HUES48 (cell line): Measurements from ENCODE around the gene FGF5.
"Not testable (repeated sequence)": the region's sequence is repeated elsewhere in the genome, so short reads cannot be mapped to it uniquely, and the experiment has no call there.

Source experiments
- H3K27ac ChIP-seq: one replicate; pipeline ENCODE4 v1.7.0; 2013; ENCODE audit warnings: low read depth, low read length, inconsistent platforms
- H3K27me3 ChIP-seq: 2 replicates; pipeline ENCODE4 v1.6.1; 2013; ENCODE audit warnings: mild to moderate bottlenecking, low read length; ENCODE audit not compliant: control insufficient read depth, insufficient read depth
- H3K36me3 ChIP-seq: 2 replicates; pipeline ENCODE4 v1.6.1; 2013; ENCODE audit warnings: low read length; ENCODE audit not compliant: control insufficient read depth, insufficient read depth
- H3K4me1 ChIP-seq: 2 replicates; pipeline ENCODE4 v1.6.1; 2013; ENCODE audit warnings: mild to moderate bottlenecking, low read length; ENCODE audit not compliant: control insufficient read depth, insufficient read depth
- H3K4me3 ChIP-seq: 2 replicates; pipeline ENCODE4 v1.5.1; 2013; ENCODE audit warnings: mild to moderate bottlenecking, low read depth, low read length
- H3K9ac ChIP-seq: 2 replicates; pipeline ENCODE4 v1.6.1; 2013; ENCODE audit warnings: mild to moderate bottlenecking, low read depth, low read length, moderate library complexity
- H3K9me3 ChIP-seq: 2 replicates; pipeline ENCODE4 v1.6.1; 2013; ENCODE audit warnings: low read length; ENCODE audit not compliant: control insufficient read depth, insufficient read depth

FGF5 gene

DNA sequence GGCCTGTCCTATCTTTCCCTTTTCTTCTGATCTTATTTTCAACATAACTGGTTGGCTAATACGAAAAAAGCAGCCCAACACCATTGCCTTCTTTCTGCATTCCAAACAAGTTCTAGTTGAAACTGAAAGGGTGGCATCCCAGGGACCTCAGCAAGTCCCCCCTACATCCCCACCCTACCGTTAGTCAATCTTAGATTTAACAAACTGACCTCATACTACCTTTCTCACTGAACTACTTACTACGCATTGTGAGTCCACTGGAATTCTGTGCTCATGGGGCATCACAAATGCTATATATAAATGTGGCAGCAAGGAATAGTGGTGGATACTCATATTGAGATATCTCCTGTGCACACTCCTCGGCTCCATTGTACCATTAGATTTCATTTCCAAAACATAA is 33.1 kb upstream of the FGF5 start:
- H3K36me3 ChIP-seq = no peaks in the 10 kb centered on the region
- H3K9ac ChIP-seq = no peak overlapping the region
- no peaks in the 10 kb centered on the region for H3K9me3 ChIP-seq
- no peak overlapping the region for H3K4me3 ChIP-seq
- H3K27ac ChIP-seq = no peak overlapping the region
- H3K4me1 ChIP-seq = no peaks in the 10 kb centered on the region
- no peaks in the 10 kb centered on the region for H3K27me3 ChIP-seq

- H3K36me3 ChIP-seq = no peaks in the 10 kb centered on the region
- H3K9ac ChIP-seq = no peak overlapping the region
- no peaks in the 10 kb centered on the region for H3K4me1 ChIP-seq
- no peak overlapping the region for H3K27ac ChIP-seq
- no peaks in the 10 kb centered on the region for H3K9me3 ChIP-seq
- no peak overlapping the region for H3K4me3 ChIP-seq
- no peaks in the 10 kb centered on the region; the same call in 1 of the 2 replicates for H3K27me3 ChIP-seq
These were observed 31.0 kb upstream of the FGF5 start for GRCh38 chr4:80235451-80235850.

GRCh38 chr4:80237992-80238391 is 28.5 kb upstream of the FGF5 start:
- no peaks in the 10 kb centered on the region for H3K36me3 ChIP-seq
- H3K9ac ChIP-seq = no peak overlapping the region
- no peaks in the 10 kb centered on the region for H3K9me3 ChIP-seq
- no peak overlapping the region for H3K27ac ChIP-seq
- no peaks in the 10 kb centered on the region for H3K4me1 ChIP-seq
- no peak overlapping the region for H3K4me3 ChIP-seq
- no peaks in the 10 kb centered on the region; the same call in 1 of the 2 replicates for H3K27me3 ChIP-seq

DNA sequence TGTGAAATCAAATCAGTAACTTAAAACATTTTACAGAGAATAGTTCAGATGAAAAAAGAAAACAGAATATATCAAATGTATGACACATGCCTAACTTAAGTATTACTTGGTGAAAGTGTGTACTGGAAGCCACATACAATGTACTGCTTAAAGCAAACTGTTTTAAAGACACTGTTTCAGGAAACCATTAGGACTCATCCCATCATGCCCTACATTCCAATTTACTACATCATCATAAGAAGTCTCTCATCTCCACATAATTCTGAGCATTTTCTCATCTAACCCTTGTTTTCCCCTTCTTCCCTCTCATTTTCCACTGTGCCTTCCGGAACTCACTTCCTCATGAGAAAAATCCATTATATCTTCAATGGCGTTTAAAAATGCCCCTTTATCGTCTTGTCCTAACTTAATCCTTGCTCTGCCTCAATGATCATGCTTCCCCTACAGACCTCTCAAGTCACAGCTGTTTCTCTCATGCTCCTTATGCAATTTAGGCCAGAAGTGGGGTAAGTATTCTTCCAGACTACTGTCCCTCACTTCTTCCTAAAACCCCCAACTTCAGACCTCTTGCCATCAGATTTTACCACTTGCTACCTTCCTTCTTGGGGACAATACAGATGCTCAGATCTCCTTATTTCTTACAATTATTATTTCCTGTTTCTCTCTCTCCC is 26.8 kb upstream of the FGF5 start:
- Histone ChIP-seq H3K4me3 (no peak overlapping the region), H3K9me3 (no peaks in the 10 kb centered on the region), H3K27me3 (no peaks in the 10 kb centered on the region; the same call in none of the 2 replicates), H3K4me1 (no peaks in the 10 kb centered on the region), H3K27ac (no peak overlapping the region), H3K36me3 (no peaks in the 10 kb centered on the region), H3K9ac (no peak overlapping the region)

GRCh38 chr4:80240976-80241375 is 25.5 kb upstream of the FGF5 start:
- Histone ChIP-seq H3K36me3 (no peaks in the 10 kb centered on the region), H3K27ac (no peak overlapping the region), H3K9me3 (no peaks in the 10 kb centered on the region), H3K4me1 (no peaks in the 10 kb centered on the region), H3K27me3 (no peaks in the 10 kb centered on the region; the same call in none of the 2 replicates), H3K9ac (no peak overlapping the region), H3K4me3 (no peak overlapping the region)

GRCh38 chr4:80243274-80244018 is 23.0 kb upstream of the FGF5 start:
- Histone ChIP-seq H3K4me1 (no peaks in the 10 kb centered on the region), H3K9me3 (no peaks in the 10 kb centered on the region), H3K27me3 (no peaks in the 10 kb centered on the region; the same call in none of the 2 replicates), H3K9ac (no peak overlapping the region), H3K27ac (no peak overlapping the region), H3K4me3 (no peak overlapping the region), H3K36me3 (no peaks in the 10 kb centered on the region)

DNA sequence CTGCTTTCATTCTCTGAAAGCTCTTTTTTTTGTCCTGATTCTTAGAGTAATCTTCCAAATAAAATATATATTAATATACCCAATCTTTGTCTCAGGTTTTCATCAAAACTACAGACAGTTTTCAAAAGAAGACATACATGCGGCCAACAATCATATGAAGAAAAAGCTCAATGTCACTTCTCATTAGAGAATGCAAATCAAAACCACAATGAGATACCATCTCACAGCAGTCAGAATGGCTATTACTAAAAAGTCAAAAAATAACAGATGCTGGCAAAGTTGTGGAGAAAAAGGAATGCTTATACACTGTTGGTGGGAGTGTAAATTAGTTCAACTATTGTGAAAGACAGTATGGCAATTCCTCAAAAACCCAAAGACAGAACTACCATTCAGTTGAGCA is 19.0 kb upstream of the FGF5 start:
- H3K27ac ChIP-seq, H3K27me3 ChIP-seq, H3K4me1 ChIP-seq, H3K9ac ChIP-seq, H3K9me3 ChIP-seq, H3K4me3 ChIP-seq, H3K36me3 ChIP-seq: not testable (repeated sequence)

DNA sequence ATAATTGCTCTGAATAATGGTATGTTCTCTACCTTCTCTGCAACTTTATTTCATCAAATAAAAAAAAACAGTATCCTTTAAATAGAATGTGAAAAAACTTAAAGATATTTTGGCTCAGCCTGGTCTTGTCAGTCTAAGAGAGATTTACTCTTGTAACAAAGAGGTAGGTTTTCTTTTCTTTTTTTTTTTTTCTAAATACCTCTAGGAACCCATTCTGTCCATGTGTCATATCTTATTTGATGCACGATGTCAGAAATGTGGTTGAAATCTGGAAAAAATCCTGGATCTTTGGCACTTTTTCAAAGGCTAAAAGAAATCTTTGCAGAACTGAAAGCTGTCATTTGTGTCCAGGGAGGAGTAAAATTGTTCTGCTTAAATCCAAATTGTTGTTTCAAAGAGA is 17.3 kb upstream of the FGF5 start:
- Histone ChIP-seq H3K4me3 (no peak overlapping the region), H3K9me3 (no peaks in the 10 kb centered on the region), H3K4me1 (no peaks in the 10 kb centered on the region), H3K27ac (no peak overlapping the region), H3K27me3 (no peaks in the 10 kb centered on the region), H3K36me3 (no peaks in the 10 kb centered on the region), H3K9ac (no peak overlapping the region)

DNA sequence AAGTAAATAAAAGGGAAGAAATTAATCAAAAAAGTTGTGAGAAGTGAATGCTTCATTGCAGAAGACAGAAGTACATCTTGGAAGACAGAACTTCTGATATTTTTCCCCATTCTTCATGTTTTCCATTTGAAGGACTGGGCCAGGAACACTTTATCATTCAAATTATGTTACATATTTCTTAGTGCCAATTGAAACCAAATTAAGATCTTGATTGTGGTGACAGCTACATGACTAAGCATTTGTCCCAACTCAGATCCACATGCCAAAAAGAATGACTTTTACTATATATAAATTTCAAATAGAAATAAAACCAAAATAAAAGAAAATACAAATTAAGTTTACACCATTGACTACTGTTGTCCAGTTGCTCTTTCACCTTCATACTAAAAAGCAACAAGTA is 14.0 kb upstream of the FGF5 start:
- Histone ChIP-seq H3K4me1 (no peaks in the 10 kb centered on the region), H3K4me3 (no peak overlapping the region), H3K9me3 (no peaks in the 10 kb centered on the region), H3K27ac (no peak overlapping the region), H3K36me3 (no peaks in the 10 kb centered on the region), H3K27me3 (peaks cover 10% of the 10 kb centered on the region), H3K9ac (no peak overlapping the region)

GRCh38 chr4:80252953-80253352 is 13.5 kb upstream of the FGF5 start:
- no peak overlapping the region for H3K27ac ChIP-seq

DNA sequence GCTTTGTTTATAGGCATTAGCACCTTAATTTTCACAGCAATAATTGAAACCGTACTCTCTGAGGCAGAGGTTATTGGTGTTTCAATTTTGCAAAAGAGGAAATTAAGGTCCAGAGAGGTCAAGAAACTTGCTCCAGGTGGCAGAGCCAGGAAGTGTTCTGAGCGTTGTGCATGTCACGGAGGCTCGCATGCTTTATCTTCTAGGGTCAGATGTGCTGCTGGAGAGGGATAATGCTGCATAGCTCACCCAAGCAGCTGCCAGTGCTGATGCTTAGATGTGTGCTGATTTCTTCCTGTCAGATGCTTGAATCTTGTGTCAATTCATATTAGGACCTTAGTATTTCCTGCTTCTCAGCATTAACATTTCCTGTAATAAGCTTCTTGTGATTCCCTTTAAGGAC is 13.0 kb upstream of the FGF5 start:
- H3K4me1 ChIP-seq = 0 out of 2 replicates have a peak, but pooled peaks cover under 1% of the 10 kb centered on the region
- no peaks in the 10 kb centered on the region for H3K36me3 ChIP-seq
- H3K4me3 ChIP-seq = no peak overlapping the region
- no peak overlapping the region for H3K27ac ChIP-seq
- H3K27me3 ChIP-seq = peaks cover 11% of the 10 kb centered on the region
- H3K9ac ChIP-seq = no peak overlapping the region
- no peaks in the 10 kb centered on the region for H3K9me3 ChIP-seq

More at GRCh38 chr4:80252953-80253352, 13.5 kb upstream of the FGF5 start:
- no peaks in the 10 kb centered on the region for H3K9me3 ChIP-seq
- H3K36me3 ChIP-seq = no peaks in the 10 kb centered on the region
- peaks cover 10% of the 10 kb centered on the region for H3K27me3 ChIP-seq
- no peak overlapping the region for H3K4me3 ChIP-seq
- no peak overlapping the region for H3K9ac ChIP-seq
- no peaks in the 10 kb centered on the region for H3K4me1 ChIP-seq
